HG03460 (cell line): Measurements from ENCODE around the gene TRA2A.
"Not testable (repeated sequence)": the region's sequence is repeated elsewhere in the genome, so short reads cannot be mapped to it uniquely, and the experiment has no call there.

Experiments
- ATAC-seq: cut with Tn5 transposase; IDR thresholded peaks from one replicate; pipeline ENCODE4 v1.9.1; 2021; ENCODE audit not compliant: unreplicated experiment

Gene TRA2A

DNA sequence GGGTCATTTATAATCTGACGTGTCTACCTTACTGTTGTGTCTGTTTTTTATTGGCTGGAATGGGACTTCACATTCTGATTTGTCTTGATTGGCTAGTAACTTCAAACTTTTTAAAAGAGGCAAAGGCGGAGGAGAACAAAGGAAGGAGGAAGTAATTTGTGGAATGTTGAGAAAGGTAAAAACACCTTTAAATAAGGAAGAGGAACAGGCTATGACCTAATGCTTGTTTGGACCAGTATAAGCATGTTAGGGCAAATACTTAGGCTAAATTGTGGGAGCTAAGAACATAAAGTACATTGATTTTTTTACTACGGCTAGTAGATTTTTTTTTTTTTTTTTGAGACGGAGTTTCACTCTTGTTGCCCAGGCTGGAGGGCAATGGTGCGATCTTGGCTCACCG, 18.0 kb downstream of the TRA2A start:
- not testable (repeated sequence) for ATAC-seq

- no peak for ATAC-seq
Measured at GRCh38 chr7:23494009-23494408, 37.8 kb downstream of the TRA2A start.

DNA sequence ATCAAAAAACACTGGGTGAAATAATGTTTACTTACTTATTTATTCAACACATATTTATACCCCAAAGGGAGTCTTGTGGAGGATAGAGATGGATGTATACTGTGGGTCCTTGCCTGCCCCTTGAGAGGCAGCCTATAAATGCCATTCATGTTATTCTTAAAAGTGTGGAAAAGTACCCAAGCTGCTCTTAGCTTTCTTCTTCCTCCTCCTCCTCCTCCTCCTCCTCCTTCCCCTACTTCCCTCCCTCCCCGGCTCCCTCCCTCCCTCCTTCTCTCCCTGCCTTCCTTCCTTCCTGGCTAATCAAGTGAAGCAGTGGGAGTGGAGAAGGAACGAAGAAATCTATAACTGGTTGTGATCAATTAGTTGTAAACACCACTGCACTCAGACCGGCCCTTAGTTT, 40.3 kb downstream of the TRA2A start:
- no peak for ATAC-seq

DNA sequence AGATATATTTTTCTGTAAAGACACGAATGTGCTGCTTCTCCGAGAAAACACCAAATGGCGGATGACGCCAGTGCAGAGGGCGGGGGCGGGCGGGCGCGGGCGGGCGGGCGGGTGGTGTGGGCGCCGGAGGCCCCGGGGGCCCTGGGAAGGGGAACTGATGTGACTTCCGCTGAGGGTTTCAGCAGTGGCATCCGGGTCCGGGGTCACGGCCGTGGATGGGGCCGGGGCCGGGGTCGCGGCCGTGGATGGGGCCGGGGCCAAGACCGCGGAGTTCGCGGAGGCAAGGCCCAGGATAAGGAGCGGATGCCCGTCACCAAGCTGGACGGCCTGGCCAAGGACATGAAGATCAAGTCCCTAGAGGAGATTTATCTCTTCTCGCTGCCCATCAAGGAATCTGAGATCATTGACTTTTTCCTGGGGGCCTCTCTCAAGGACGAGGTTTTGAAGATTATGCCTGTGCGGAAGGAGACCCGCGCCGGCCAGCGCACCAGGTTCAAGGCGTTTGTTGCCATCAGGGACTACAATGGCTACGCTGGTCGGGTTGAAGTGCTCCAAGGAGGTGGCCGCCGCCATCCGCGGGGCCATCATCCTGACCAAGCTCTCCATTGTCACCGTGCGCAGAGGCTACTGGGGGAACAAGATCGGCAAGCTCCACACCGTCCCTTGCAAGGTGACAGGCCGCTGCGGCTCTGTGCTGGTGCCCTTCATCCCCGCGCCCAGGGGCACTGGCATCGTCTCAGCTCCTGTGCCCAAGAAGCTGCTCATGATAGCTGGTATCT, 41.2 kb downstream of the TRA2A start:
- no peak for ATAC-seq

DNA sequence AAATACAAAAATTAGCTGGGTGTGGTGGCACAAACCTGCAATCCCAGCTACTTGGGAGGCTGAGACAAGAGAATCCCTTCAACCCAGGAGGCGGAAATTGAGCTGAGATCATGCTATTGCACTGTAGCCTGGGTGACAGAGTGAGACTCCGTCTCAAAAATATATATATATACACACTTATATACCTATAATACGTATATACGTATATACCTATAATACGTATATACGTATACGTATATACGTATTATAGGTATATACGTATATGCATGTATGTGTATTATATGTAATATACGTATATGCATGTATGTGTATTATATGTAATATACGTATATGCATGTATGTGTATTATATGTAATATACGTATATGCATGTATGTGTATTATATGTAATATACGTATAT, 43.1 kb downstream of the TRA2A start:
- not testable (repeated sequence) for ATAC-seq

- no peak for ATAC-seq
Measured at GRCh38 chr7:23487670-23488069, 44.1 kb downstream of the TRA2A start.

DNA sequence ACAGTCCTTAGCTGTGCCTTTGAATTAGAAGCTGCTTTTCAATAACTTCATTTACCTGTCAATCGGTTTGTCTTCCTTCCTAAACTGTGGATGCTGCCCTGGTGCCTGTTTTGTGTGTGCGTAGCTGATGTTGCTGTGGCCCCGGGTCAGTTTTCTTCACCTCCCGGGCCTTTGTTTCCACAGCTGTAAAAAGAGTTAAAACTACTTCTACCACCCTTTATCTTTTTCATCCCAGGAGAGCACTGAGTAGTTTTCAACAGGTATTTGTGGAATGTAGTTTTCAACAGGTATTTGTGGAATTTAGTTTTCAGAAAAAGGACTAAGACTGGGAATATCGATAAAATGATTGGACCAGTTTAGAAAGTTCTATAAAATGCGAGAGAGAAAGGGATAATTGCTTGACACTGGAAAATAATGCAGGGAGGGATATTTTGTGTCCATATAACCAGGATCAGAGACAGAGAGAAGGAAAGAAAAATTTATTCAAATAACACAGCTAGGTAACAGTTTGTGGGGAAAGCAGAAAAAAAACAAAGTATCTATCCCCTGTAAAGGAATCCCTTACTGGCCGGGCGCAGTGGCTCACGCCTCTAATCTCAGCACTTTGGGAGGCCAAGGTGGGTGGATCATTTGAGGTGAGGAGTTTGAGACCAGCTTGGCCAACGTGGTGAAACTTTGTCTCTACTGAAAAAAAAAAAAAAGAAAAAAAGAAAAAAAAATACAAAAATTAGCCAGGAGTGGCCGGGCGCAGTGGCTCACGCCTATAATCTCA, 45.6 kb downstream of the TRA2A start:
- no peak for ATAC-seq

DNA sequence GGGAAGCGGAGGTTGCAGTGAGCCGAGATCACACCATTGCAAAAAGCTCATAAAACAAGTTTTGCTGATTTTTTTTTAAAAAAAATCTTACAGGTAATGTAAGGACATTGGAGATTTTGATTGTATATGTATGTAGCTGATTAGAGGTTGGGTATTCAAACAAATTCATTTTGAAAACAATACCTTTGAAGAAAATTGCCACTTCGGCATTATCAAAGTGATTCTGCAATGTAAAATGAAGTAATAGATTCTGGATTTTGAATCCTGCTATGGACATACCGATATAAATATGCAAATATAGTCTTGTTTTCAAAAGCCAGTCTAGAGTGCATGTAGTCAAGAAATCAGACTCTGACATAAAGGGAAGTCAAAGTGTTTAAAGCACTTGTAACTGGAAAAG, 49.1 kb downstream of the TRA2A start:
- ATAC-seq = no peak

DNA sequence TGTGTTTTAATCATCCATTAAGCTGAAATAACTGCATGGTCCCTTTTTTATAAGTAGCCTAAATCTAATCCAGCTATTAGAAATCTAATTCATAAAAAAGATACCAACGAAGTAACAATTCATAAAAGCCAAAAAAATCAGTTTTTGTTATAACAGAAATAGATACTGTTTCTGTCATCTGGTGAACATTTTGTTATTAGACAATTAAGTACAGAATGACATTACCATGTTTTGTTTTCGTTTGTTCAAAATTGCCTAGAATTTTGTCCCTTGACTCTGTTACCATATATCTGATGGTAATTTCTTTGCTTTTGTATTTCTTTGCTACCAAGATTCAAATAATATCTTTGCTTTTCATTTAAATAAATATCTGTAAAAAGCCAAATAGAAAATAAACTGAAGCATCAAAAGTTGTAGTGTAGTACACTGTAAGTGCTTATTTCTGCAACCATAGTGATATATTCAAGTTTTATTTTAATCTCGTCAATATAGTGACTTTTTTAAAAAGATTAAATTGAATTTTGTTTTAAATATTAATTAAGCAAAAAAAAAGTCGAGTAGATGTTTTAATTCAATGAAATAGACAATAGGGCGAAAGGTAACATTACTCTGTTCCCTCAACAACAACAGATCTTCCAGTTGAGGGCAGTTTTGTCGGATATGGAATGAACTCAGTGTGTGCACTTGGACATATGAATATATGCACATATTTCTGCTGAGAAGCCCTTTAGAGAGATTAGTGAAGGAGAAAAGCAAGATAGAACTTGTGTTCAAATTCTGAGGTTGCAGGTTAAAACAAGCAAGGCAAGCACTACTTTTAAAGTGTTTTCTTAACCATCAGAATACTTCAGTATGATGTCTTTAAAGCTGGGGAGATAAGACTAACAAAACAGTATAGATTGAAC, 53.6 kb downstream of the TRA2A start:
- no peak for ATAC-seq

DNA sequence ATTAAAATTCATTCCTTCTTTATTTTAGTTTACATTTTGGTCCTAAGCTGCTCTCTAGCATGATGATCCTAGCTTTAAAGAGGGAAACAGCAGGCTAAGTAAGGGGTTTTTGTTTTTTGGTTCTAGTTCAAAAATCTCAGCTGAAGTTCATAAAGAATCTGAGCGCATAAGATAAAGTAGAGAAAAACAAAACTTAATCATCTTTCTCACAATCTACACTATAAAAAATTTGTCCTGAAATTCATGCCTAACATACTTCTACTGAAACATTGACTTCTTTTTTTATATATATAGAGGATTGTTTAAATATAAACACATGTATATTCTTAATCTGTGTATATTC, 54.7 kb downstream of the TRA2A start:
- no peak for ATAC-seq

DNA sequence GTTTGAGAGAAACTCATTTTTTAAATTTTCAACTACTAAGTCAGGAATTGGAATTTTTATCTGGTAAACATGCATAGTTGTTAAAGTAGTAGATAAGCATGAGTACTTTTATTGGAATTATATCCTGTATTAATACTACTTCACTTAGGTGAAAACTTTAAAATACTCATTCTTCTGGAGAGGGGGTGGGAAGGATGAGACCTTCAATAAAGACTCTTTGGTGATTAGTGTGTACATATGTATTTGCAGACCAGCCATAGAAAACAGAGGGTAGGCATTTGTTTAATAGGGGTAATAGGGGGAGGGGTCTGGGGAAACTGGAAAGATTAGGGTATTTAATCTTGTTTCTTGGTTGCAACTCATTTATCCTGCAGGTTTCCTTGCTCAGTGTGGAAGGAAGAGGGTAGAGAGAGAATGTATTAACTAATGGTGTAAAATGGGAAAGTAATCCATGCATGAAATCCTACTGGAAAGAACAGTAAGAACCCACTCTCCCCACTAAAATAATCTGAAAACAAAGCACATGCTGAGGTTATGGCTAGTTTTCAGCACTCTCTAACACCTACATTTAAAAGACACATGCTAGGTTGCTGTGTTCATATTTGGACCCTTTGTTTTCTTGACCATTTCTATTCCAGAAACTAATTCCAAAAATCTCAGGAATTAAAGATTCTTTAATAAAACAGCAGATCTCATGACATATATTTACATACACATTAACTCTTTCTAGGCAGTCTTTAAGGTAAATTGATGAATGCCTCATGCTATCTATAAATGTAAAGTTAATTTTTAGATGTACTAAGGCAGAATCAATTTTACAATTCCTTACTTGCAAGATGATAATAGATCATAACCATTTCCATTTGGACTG, 55.3 kb downstream of the TRA2A start:
- no peak for ATAC-seq

- no peak for ATAC-seq
Measured at GRCh38 chr7:23475576-23475839, 56.3 kb downstream of the TRA2A start.

DNA sequence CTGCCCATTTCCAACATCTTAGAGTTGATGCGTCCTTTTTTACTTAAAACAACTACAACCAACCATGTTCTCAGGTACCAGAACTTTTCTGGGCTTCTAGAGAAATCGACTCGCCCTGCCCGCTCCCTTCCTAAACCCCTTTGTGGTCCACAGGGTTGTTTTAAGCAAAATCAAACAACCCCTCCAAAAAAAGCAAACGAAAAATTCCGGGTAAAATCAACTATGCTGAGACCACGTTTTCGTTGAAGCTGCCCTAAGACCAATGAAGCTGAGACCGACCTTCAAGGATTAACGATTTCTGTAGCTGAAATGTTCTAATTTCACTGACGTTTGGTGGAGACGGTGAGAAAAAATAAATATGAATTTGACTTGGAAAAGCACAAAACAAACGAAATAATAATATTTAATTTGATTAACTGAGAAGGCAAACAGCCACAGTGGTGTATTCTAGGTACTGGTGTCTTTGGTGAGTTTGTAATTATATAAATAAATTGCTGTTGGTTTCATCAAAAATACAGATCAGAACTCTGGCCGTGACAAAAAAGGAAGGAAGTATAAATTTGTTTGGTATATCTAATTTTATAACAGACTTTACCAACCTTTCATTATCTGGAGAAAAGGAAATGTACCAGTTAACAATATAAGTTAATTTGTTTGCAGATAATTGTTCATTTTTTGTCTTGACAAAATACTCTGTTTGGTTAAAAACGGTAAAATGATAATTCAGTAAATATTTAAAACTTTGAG, 56.8 kb downstream of the TRA2A start:
- ATAC-seq = no peak

DNA sequence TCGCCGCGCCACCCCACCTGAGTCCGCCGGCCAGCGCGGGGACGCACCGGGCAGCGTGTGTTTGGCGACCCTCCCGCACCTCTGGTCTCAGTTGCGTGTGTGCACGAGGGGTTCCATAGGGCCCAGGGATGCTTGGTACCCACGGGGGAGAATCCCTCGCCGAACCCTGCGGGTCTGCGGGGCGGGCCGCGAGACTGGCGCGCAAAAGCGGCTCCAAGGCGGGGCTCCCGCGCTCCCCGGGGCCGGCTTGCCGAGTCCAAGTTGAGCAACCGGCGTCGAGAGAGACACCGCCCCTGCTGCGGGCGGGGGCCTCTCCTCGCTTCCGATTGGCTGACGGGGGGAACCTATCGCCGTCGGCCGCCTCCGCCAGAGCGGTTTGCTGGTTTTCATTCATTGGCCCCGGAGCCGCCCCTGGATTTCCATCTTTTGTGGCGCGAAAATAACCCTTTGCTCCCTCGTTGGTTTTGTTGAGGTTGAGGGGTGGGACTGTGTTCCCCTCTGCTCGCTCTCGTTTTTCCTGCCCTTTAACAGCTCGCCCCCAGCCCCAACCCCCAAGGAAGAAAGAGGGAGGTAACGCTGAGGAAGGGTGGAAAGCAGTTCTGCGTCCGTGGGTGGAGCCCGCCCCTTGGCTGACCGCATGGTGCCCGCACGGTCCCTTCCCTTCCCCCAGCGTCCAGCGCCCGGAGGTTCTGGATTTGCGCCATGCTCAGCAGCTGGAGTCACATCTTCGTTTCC, 57.5 kb downstream of the TRA2A start:
- peak; percentile 73 for ATAC-seq

DNA sequence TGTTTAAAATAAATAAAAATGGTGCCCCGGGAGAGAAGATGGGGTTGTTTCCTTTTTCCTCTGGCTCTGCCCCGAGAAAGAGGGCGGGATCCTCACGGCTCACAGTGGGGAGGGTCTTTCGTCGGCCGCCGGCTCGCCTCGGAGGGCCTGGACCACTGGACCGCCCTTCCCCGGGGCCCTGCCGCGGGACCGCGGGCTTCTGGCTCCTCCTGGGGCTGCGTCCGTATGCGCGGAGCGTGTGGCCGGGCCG, 58.0 kb downstream of the TRA2A start:
- ATAC-seq = peak; percentile 7

DNA sequence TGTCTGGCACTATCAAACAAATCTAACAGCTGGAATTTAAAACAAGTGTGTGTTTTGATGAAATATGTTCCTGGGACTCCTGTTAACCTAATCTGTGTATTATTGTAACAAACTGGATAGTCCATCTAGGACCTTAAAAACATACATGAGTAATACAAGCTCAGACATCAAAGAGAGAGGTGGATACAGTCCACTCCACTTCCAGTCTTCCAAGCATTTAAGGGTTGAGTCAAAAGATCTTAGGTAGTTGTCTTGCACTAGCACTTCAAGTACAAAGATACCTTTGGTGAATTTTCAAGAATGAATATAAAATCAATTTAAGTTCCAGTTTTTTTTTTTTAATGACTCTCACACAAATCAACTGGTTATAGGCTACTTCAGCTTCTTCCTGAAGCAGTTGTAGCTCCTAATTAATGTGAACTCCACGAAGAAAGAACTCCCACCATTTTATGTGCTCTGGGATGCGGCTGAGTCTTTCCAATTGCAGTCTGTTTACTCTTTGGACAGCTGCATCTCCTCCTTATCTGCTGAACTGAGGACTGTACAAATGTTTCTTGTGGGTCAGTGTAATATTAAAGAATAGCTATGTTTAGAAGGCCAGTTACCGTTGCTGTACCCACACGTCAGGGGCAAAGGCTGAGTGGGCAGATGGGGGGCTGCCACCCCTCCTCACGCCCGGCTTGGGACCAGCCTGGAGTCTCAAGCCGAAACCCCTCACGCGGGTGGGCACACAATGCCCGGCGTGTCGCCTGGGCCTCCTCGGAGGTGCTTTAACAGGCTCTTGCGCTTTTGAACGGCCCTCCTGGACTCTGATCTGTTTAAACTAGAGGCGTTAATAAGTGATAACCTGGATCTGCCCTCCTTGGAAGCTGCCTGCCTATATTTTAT, 58.6 kb downstream of the TRA2A start:
- ATAC-seq = no peak

DNA sequence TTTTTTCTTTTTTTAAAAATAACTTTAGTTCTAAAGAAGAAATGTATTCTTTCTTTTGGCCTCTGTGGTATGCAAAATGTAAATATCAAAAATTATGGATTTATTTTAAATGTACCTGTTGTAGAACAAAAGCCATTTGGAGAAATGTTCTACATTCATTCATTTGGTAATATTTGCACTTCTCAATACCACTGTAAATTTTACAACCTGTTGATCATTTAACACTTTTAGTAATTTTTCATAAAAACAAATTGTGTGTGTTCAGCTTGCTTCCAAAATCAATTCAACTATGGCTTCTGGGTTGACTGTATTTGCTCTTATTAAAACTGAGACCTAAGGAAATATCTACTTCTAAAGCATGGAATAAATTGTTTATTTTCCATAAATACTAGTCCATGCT, 59.2 kb downstream of the TRA2A start:
- ATAC-seq = no peak

DNA sequence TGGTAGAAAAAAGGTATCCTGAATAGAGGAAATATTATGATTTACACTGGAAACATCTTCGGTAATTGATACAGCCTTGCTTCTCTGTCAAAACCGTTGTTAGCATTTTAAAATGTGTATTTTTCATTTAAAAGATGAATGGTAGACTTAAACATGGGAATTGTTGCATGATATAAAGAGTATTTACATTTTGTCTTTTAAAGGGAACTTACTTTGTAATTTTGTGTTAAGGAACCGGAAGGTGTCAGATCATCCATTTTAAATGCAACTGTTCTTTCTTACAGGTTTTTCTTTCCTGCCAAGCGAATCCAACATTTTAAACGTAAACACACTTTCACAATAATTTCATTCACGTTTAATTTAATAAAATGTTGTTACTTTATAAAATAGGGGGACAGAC, 59.7 kb downstream of the TRA2A start:
- ATAC-seq = no peak
